IgD-negative memory B cell (primary cell): ENCODE results near the gene IFFO2. TPM values are rescaled to one million over a fixed set of nuclear protein-coding genes. Genes with fewer than 3 reads are reported as not detected.

Experiments used
- H3K27ac Mint-ChIP-seq, 3 donors: one replicate each; pipeline ENCODE4 v1.8.0; 2020 to 2022; ENCODE audit warnings: mild to moderate bottlenecking in 3 of 3, mixed read lengths in 3 of 3, moderate library complexity in 1 of 3
- H3K27me3 Mint-ChIP-seq: one replicate; pipeline ENCODE4 v1.8.0; 2021; ENCODE audit warnings: mixed read lengths
- H3K36me3 Mint-ChIP-seq: one replicate; pipeline ENCODE4 v1.8.0; 2020; ENCODE audit warnings: mild to moderate bottlenecking, mixed read lengths
- H3K4me1 Mint-ChIP-seq, 3 donors: one replicate each; pipeline ENCODE4 v1.8.0; 2020 to 2022; ENCODE audit warnings: mixed read lengths in 3 of 3, mild to moderate bottlenecking in 1 of 3
- H3K4me3 Mint-ChIP-seq, 4 donors: one replicate each; pipeline ENCODE4 v1.8.0; 2020 to 2022; ENCODE audit warnings: mild to moderate bottlenecking in 4 of 4, mixed read lengths in 4 of 4, moderate library complexity in 3 of 4
- H3K9me3 Mint-ChIP-seq, 3 donors: one replicate each; pipeline ENCODE4 v1.8.0; 2020 to 2021; ENCODE audit warnings: mixed read lengths in 3 of 3, mild to moderate bottlenecking in 1 of 3
- polyA plus RNA-seq: library from polyadenylated mRNA; unstranded; fragments of 300-500 nt; fragmentation: Illumina TruSeq; gene quantifications from one replicate; pipeline ENCODE4 v1.2.3, GENCODE V29; 2021

Gene IFFO2
- polyA plus RNA-seq, 1 donor from 2014 or later, result 1.5 TPM

GRCh38 chr1:18940303-18941020 lies 16.0 kb downstream of the IFFO2 start:
- no peak overlapping the region for H3K4me3 Mint-ChIP-seq
- H3K36me3 Mint-ChIP-seq, result peaks cover 5% of the 10 kb centered on the region
- H3K4me1 Mint-ChIP-seq, result peaks cover 18 to 24% (median 19%) of the 10 kb centered on the region in 3 donors
- H3K27me3 Mint-ChIP-seq, result no peaks in the 10 kb centered on the region
- H3K9me3 Mint-ChIP-seq, result no peaks in the 10 kb centered on the region
- peak overlapping the region in 1 of 3 donors; percentile 66 for H3K27ac Mint-ChIP-seq

GRCh38 chr1:18939398-18940302 lies 16.8 kb downstream of the IFFO2 start:
- no peaks in the 10 kb centered on the region for H3K27me3 Mint-ChIP-seq
- H3K4me3 Mint-ChIP-seq, result no peak overlapping the region
- H3K27ac Mint-ChIP-seq, result peak overlapping the region in 1 of 3 donors; percentile 76
- H3K4me1 Mint-ChIP-seq, result peaks cover 13 to 24% (median 16%) of the 10 kb centered on the region in 3 donors
- no peaks in the 10 kb centered on the region for H3K9me3 Mint-ChIP-seq
- H3K36me3 Mint-ChIP-seq, result peaks cover 4% of the 10 kb centered on the region

GRCh38 chr1:18938707-18939070 lies 17.8 kb downstream of the IFFO2 start:
- no peak overlapping the region for H3K4me3 Mint-ChIP-seq
- no peak overlapping the region for H3K27ac Mint-ChIP-seq
- no peaks in the 10 kb centered on the region for H3K27me3 Mint-ChIP-seq
- peaks cover 3% of the 10 kb centered on the region for H3K36me3 Mint-ChIP-seq
- no peaks in the 10 kb centered on the region for H3K9me3 Mint-ChIP-seq
- peaks cover 9 to 18% (median 13%) of the 10 kb centered on the region in 3 donors for H3K4me1 Mint-ChIP-seq

- H3K4me3 Mint-ChIP-seq, result peak overlapping the region in 1 of 4 donors; percentile 37
- peaks cover 3% of the 10 kb centered on the region for H3K36me3 Mint-ChIP-seq
- H3K27me3 Mint-ChIP-seq, result no peaks in the 10 kb centered on the region
- no peak overlapping the region for H3K27ac Mint-ChIP-seq
- H3K9me3 Mint-ChIP-seq, result no peaks in the 10 kb centered on the region
- peaks cover 9 to 17% (median 9%) of the 10 kb centered on the region in 3 donors for H3K4me1 Mint-ChIP-seq
Measured at GRCh38 chr1:18938008-18938706, 18.3 kb downstream of the IFFO2 start.

GRCh38 chr1:18937539-18937938 lies 18.9 kb downstream of the IFFO2 start:
- no peaks in the 10 kb centered on the region for H3K27me3 Mint-ChIP-seq
- H3K27ac Mint-ChIP-seq, result no peak overlapping the region
- H3K9me3 Mint-ChIP-seq, result no peaks in the 10 kb centered on the region
- peaks cover 7 to 22% (median 13%) of the 10 kb centered on the region in 3 donors for H3K4me1 Mint-ChIP-seq
- peaks cover 3% of the 10 kb centered on the region for H3K36me3 Mint-ChIP-seq
- no peak overlapping the region for H3K4me3 Mint-ChIP-seq

GRCh38 chr1:18936814-18937481 lies 19.5 kb downstream of the IFFO2 start:
- no peaks in the 10 kb centered on the region for H3K9me3 Mint-ChIP-seq
- peaks cover 12 to 28% (median 19%) of the 10 kb centered on the region in 3 donors for H3K4me1 Mint-ChIP-seq
- no peak overlapping the region for H3K4me3 Mint-ChIP-seq
- peak overlapping the region in 1 of 3 donors; percentile 66 for H3K27ac Mint-ChIP-seq
- peaks cover 3% of the 10 kb centered on the region for H3K36me3 Mint-ChIP-seq
- no peaks in the 10 kb centered on the region for H3K27me3 Mint-ChIP-seq

GRCh38 chr1:18936471-18936813 lies 20.0 kb downstream of the IFFO2 start:
- Mint-ChIP-seq H3K4me1 (peaks cover 18 to 33% (median 24%) of the 10 kb centered on the region in 3 donors), H3K4me3 (no peak overlapping the region), H3K36me3 (peaks cover 3% of the 10 kb centered on the region), H3K27ac (peak overlapping the region in 1 of 3 donors; percentile 66), H3K9me3 (no peaks in the 10 kb centered on the region), H3K27me3 (no peaks in the 10 kb centered on the region)

- Mint-ChIP-seq H3K27me3 (no peaks in the 10 kb centered on the region), H3K27ac (peak overlapping the region in 1 of 3 donors; percentile 80), H3K4me1 (peaks cover 28 to 40% (median 32%) of the 10 kb centered on the region in 3 donors), H3K36me3 (no peaks in the 10 kb centered on the region), H3K9me3 (no peaks in the 10 kb centered on the region), H3K4me3 (no peak overlapping the region)
Measured at GRCh38 chr1:18934205-18935000, 22.1 kb downstream of the IFFO2 start.

GRCh38 chr1:18932879-18933278 lies 23.6 kb downstream of the IFFO2 start:
- H3K27ac Mint-ChIP-seq, result no peak overlapping the region
- peaks cover 29 to 53% (median 41%) of the 10 kb centered on the region in 3 donors for H3K4me1 Mint-ChIP-seq
- no peaks in the 10 kb centered on the region for H3K27me3 Mint-ChIP-seq
- H3K9me3 Mint-ChIP-seq, result no peaks in the 10 kb centered on the region
- no peak overlapping the region for H3K4me3 Mint-ChIP-seq
- H3K36me3 Mint-ChIP-seq, result no peaks in the 10 kb centered on the region

- no peaks in the 10 kb centered on the region for H3K9me3 Mint-ChIP-seq
- H3K4me1 Mint-ChIP-seq, result peaks cover 34 to 56% (median 45%) of the 10 kb centered on the region in 3 donors
- no peaks in the 10 kb centered on the region for H3K36me3 Mint-ChIP-seq
- H3K4me3 Mint-ChIP-seq, result peak overlapping the region in 2 of 4 donors; percentile 70 to 77
- no peaks in the 10 kb centered on the region for H3K27me3 Mint-ChIP-seq
- H3K27ac Mint-ChIP-seq, result peak overlapping the region in 1 of 3 donors; percentile 39
Measured at GRCh38 chr1:18932387-18932786, 24.1 kb downstream of the IFFO2 start.

GRCh38 chr1:18931730-18932129 lies 24.7 kb downstream of the IFFO2 start:
- H3K4me1 Mint-ChIP-seq, result peaks cover 32 to 55% (median 48%) of the 10 kb centered on the region in 3 donors
- H3K27me3 Mint-ChIP-seq, result no peaks in the 10 kb centered on the region
- H3K4me3 Mint-ChIP-seq, result peak overlapping the region in 3 of 4 donors; percentile 18 to 61 (median 55)
- H3K9me3 Mint-ChIP-seq, result no peaks in the 10 kb centered on the region
- no peaks in the 10 kb centered on the region for H3K36me3 Mint-ChIP-seq
- H3K27ac Mint-ChIP-seq, result peak overlapping the region in 2 of 3 donors; percentile 59 to 86

GRCh38 chr1:18929686-18930085 lies 26.8 kb downstream of the IFFO2 start:
- Mint-ChIP-seq H3K9me3 (no peaks in the 10 kb centered on the region), H3K36me3 (no peaks in the 10 kb centered on the region), H3K27ac (peak overlapping the region; percentile 8 to 84 (median 73)), H3K4me1 (peaks cover 34 to 58% (median 57%) of the 10 kb centered on the region in 3 donors), H3K4me3 (peak overlapping the region in 1 of 4 donors; percentile 70), H3K27me3 (no peaks in the 10 kb centered on the region)

GRCh38 chr1:18928985-18929384 lies 27.5 kb downstream of the IFFO2 start:
- Mint-ChIP-seq H3K9me3 (no peaks in the 10 kb centered on the region), H3K4me3 (peak overlapping the region in 1 of 4 donors; percentile 51), H3K27me3 (no peaks in the 10 kb centered on the region), H3K36me3 (no peaks in the 10 kb centered on the region), H3K4me1 (peaks cover 30 to 60% (median 53%) of the 10 kb centered on the region in 3 donors), H3K27ac (peak overlapping the region in 1 of 3 donors; percentile 54)
